ENCODE measurements around the gene MGARP.
A peak's percentile ranks its signal among the peaks of the same experiment; 100 is the strongest.
"Not testable (repeated sequence)": the region's sequence is repeated elsewhere in the genome, so short reads cannot be mapped to it uniquely, and the experiment has no call there.

The MGARP gene

DNA sequence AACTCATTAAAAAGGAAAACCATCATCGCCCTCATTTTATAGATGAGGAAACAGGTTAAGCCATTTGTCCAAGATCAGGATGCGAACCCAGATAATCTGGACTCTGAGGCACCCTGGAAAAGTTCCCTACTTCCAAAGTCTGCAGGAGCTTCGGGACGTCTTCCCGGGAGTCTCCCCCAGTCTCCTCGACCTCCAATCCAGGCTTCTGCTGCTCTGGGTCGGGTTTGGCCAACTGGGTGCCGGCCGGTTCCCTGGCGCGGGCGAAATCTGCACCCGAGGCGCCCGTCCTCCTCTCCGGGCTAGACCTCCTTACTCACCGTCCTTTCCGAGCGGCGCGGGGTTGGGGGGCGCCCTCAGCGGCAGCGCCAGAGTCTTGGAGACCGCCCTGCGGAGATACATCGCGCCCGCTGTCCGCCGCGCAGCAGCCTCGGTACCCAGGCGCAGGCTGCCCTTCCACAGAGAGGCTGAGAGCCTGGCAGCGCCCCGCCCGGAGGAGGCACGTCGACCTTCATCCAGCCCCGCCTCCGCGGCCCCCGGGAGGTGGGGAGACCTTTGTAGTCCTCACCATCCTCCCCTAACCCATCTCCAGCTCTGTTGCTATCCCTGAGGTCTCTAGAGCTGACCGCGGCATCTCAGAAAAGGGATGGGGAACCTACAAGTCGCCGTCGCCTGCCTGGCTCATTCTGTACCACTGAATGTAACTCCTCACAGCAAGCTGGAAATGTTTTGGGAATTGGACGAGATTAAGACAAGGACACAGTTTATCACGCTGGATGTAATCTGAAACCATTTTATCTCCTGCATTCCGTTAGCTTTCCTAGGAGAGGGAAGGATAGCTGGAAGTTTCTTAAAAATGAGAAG, at the start of gene MGARP:
Gene MGARP, minus strand, starts transcription at position 466 of the 861 bp plus-strand sequence. Its CDS starts 67 bp downstream, at position 399.
- no peaks in the 10 kb centered on the region for H3K4me1 ChIP-seq (ENCODE audit: control insufficient read depth, insufficient read depth, low read length)
- no peaks in the 10 kb centered on the region for H3K36me3 ChIP-seq (ENCODE audit: control insufficient read depth, insufficient read depth, low read length)
- H3K9me3 ChIP-seq (ENCODE audit: control insufficient read depth, insufficient read depth, low read length), result no peaks in the 10 kb centered on the region
- H3K9ac ChIP-seq (ENCODE audit: low read depth, low read length), result peak within 1 kb of the TSS; percentile 9
- H3K27me3 ChIP-seq (ENCODE audit: control insufficient read depth, insufficient read depth, low read length), result peaks cover 49% of the 10 kb centered on the region
- H3K4me3 ChIP-seq (ENCODE audit: low read depth, low read length), result peak within 1 kb of the TSS; percentile 64

DNA sequence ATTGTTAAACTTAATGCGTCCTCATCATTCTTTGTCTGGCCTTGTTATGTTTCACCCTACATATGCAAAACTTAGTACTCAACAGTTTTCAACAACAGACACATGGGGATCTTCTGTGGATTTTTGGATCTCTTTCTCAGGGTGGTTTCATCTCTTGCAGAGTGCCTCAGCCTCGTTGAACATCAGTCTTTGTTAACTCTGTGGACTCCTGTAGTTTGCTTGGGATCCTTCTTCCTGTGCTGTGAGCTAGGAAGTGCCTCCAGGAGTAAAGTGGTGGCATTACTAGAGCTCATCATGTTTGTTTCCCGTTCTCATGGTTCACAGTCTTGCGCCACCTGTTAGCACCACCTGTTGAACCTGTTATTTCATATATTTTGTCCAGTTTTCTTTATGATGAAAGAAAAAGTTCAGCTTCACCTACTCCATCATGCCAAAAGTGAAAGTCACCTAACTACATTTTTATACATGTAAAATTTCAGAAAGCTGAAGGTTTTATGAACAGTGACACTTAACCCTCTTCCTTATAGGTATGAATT, 49.7 kb upstream of the MGARP start:
- Histone ChIP-seq H3K4me1 (ENCODE audit: control insufficient read depth, insufficient read depth, low read length) (peaks cover 12% of the 10 kb centered on the region), H3K36me3 (ENCODE audit: control insufficient read depth, insufficient read depth, low read length) (no peaks in the 10 kb centered on the region), H3K9me3 (ENCODE audit: control insufficient read depth, insufficient read depth, low read length) (no peaks in the 10 kb centered on the region), H3K27me3 (ENCODE audit: control insufficient read depth, insufficient read depth, low read length) (no peaks in the 10 kb centered on the region), H3K4me3 (ENCODE audit: low read depth, low read length) (no peak overlapping the region), H3K9ac (ENCODE audit: low read depth, low read length) (no peak overlapping the region)

GRCh38 chr4:139324620-139325019, 44.6 kb upstream of the MGARP start:
- Histone ChIP-seq H3K4me1 (ENCODE audit: control insufficient read depth, insufficient read depth, low read length) (peaks cover 11% of the 10 kb centered on the region), H3K27me3 (ENCODE audit: control insufficient read depth, insufficient read depth, low read length) (no peaks in the 10 kb centered on the region), H3K36me3 (ENCODE audit: control insufficient read depth, insufficient read depth, low read length) (no peaks in the 10 kb centered on the region), H3K4me3 (ENCODE audit: low read depth, low read length) (no peak overlapping the region), H3K9me3 (ENCODE audit: control insufficient read depth, insufficient read depth, low read length) (no peaks in the 10 kb centered on the region), H3K9ac (ENCODE audit: low read depth, low read length) (no peak overlapping the region)

DNA sequence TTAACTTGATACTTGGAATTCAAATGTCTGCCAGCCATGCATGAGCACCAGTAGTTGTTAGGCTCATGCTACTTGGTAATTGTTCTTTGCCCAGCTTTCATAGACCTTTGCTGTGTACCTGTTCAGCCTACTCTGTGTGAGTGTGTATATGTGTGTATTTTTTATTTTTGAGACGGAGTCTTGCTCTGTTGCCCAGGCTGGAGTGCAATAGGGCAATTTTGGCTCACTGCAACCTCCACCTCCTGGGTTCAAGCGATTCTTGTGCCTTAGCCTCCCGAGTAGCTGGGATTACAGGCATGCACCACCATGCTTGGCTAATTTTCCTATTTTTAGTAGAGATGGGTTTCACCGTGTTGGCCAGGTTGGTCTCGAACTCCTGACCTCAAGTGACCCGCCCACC, 42.5 kb upstream of the MGARP start:
- H3K9ac ChIP-seq (ENCODE audit: low read depth, low read length); H3K4me1 ChIP-seq (ENCODE audit: control insufficient read depth, insufficient read depth, low read length); H3K27me3 ChIP-seq (ENCODE audit: control insufficient read depth, insufficient read depth, low read length); H3K4me3 ChIP-seq (ENCODE audit: low read depth, low read length); H3K9me3 ChIP-seq (ENCODE audit: control insufficient read depth, insufficient read depth, low read length); H3K36me3 ChIP-seq (ENCODE audit: control insufficient read depth, insufficient read depth, low read length): not testable (repeated sequence)

DNA sequence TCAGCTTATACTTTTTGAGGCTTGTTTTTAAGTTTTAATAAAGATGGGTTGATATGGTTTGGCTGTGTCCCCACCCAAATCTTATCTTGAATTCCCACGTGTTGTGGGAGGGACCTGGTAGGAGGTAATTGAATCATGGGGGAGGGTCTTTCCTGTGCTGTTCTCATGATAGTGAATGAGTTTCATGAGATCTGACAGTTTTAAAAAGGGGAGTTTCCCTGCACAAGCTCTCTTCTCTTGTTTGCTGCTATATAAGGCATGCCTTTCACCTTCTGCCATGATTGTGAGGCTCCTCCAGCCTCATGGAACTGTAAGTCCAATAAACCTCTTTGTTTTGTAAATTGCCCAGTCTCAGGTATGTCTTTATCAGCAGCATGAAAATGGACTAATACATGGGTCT, 42.0 kb upstream of the MGARP start:
- not testable (repeated sequence) for H3K9me3 ChIP-seq (ENCODE audit: control insufficient read depth, insufficient read depth, low read length); H3K9ac ChIP-seq (ENCODE audit: low read depth, low read length); H3K36me3 ChIP-seq (ENCODE audit: control insufficient read depth, insufficient read depth, low read length); H3K27me3 ChIP-seq (ENCODE audit: control insufficient read depth, insufficient read depth, low read length); H3K4me3 ChIP-seq (ENCODE audit: low read depth, low read length); H3K4me1 ChIP-seq (ENCODE audit: control insufficient read depth, insufficient read depth, low read length)

GRCh38 chr4:139319571-139319970, 39.5 kb upstream of the MGARP start:
- Histone ChIP-seq H3K4me3 (ENCODE audit: low read depth, low read length) (no peak overlapping the region), H3K9me3 (ENCODE audit: control insufficient read depth, insufficient read depth, low read length) (no peaks in the 10 kb centered on the region), H3K9ac (ENCODE audit: low read depth, low read length) (no peak overlapping the region), H3K36me3 (ENCODE audit: control insufficient read depth, insufficient read depth, low read length) (no peaks in the 10 kb centered on the region), H3K27me3 (ENCODE audit: control insufficient read depth, insufficient read depth, low read length) (no peaks in the 10 kb centered on the region), H3K4me1 (ENCODE audit: control insufficient read depth, insufficient read depth, low read length) (peaks cover 10% of the 10 kb centered on the region)

- Histone ChIP-seq H3K36me3 (ENCODE audit: control insufficient read depth, insufficient read depth, low read length) (no peaks in the 10 kb centered on the region), H3K9me3 (ENCODE audit: control insufficient read depth, insufficient read depth, low read length) (no peaks in the 10 kb centered on the region), H3K9ac (ENCODE audit: low read depth, low read length) (no peak overlapping the region), H3K4me3 (ENCODE audit: low read depth, low read length) (no peak overlapping the region), H3K4me1 (ENCODE audit: control insufficient read depth, insufficient read depth, low read length) (peaks cover 11% of the 10 kb centered on the region), H3K27me3 (ENCODE audit: control insufficient read depth, insufficient read depth, low read length) (no peaks in the 10 kb centered on the region)
These were observed 37.6 kb upstream of the MGARP start for GRCh38 chr4:139317635-139318034.

DNA sequence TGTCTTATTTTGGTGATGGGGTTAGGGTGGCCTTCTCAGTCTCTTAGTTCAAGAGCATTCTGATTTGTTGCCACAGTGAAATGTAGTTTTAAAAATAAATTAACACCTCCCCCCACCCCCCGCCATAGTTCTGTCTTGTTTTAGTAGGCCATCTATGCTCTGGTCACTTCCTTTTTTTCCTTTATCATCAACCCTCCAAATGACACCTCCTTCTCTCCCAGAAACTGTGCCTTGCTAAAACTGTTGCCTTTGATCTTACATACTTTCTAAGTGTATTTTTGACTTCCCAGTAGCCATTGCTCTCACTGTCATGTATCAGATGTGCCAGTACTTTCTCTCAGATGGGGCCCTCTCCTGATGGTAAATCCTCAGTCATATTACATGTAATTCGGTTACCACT, 36.7 kb upstream of the MGARP start:
- Histone ChIP-seq H3K4me3 (ENCODE audit: low read depth, low read length) (no peak overlapping the region), H3K9ac (ENCODE audit: low read depth, low read length) (no peak overlapping the region), H3K4me1 (ENCODE audit: control insufficient read depth, insufficient read depth, low read length) (peaks cover 11% of the 10 kb centered on the region), H3K36me3 (ENCODE audit: control insufficient read depth, insufficient read depth, low read length) (no peaks in the 10 kb centered on the region), H3K9me3 (ENCODE audit: control insufficient read depth, insufficient read depth, low read length) (no peaks in the 10 kb centered on the region), H3K27me3 (ENCODE audit: control insufficient read depth, insufficient read depth, low read length) (no peaks in the 10 kb centered on the region)

- Histone ChIP-seq H3K36me3 (ENCODE audit: control insufficient read depth, insufficient read depth, low read length) (no peaks in the 10 kb centered on the region), H3K4me3 (ENCODE audit: low read depth, low read length) (no peak overlapping the region), H3K9ac (ENCODE audit: low read depth, low read length) (no peak overlapping the region), H3K4me1 (ENCODE audit: control insufficient read depth, insufficient read depth, low read length) (peaks cover 11% of the 10 kb centered on the region), H3K9me3 (ENCODE audit: control insufficient read depth, insufficient read depth, low read length) (no peaks in the 10 kb centered on the region), H3K27me3 (ENCODE audit: control insufficient read depth, insufficient read depth, low read length) (no peaks in the 10 kb centered on the region)
These were observed 35.2 kb upstream of the MGARP start for GRCh38 chr4:139315221-139315675.

DNA sequence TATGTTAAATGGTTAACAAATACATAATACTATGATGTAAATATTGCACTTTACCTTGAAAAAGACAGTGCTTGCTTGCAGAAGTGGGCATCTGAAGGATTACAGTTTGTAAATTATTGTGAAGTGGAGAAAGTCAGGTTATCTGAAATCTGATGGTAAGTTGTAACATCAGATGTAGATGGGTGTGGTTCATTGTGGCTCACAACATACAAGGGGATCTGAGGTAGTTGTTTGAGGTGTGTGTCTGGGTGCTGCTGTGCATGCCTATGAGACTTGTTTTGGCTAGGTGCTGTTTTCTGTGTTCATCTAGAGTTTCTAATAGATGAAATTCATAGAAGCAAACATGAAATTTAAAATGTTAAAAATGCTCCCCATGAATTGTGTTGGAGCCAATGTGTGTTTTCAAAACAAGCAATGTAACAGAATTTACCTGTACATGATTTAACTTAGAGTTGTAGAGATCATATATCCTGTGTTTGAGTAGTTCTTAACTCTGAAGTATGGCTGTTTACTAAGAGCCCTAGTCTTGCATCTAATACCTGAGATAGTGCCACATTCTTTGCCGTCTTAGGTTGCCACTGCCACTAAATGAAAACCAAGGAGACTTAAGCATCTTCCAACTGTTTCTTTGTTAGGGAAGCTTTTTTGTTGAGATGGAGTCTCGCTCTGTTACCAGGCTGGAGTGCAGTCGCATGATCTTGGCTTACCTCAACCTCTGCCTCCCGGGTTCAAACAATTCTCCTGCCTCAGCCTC, 34.2 kb upstream of the MGARP start:
- no peaks in the 10 kb centered on the region for H3K27me3 ChIP-seq (ENCODE audit: control insufficient read depth, insufficient read depth, low read length)
- H3K9me3 ChIP-seq (ENCODE audit: control insufficient read depth, insufficient read depth, low read length), result no peaks in the 10 kb centered on the region
- H3K9ac ChIP-seq (ENCODE audit: low read depth, low read length), result no peak overlapping the region
- no peak overlapping the region for H3K4me3 ChIP-seq (ENCODE audit: low read depth, low read length)
- H3K36me3 ChIP-seq (ENCODE audit: control insufficient read depth, insufficient read depth, low read length), result no peaks in the 10 kb centered on the region
- H3K4me1 ChIP-seq (ENCODE audit: control insufficient read depth, insufficient read depth, low read length), result peaks cover 11% of the 10 kb centered on the region

DNA sequence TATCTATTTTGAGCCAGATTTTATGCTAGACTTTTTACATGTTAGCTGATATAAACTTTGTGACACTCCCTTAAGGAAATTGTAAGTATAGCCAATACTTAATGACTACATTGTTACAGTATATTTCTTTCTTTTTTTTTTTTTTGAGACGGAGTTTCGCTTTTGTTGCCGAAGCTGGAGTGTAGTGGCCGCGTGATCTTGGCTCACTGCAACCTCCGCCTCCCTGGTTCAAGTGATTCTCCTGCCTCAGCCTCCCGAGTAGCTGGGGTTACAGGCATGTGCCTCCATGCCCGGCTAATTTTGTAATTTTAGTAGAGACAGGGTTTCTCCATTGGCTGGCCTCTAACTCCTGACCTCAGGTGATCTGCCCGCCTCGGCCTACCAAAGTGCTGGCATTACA, 33.4 kb upstream of the MGARP start:
- not testable (repeated sequence) for H3K9ac ChIP-seq (ENCODE audit: low read depth, low read length); H3K4me3 ChIP-seq (ENCODE audit: low read depth, low read length); H3K9me3 ChIP-seq (ENCODE audit: control insufficient read depth, insufficient read depth, low read length); H3K36me3 ChIP-seq (ENCODE audit: control insufficient read depth, insufficient read depth, low read length); H3K27me3 ChIP-seq (ENCODE audit: control insufficient read depth, insufficient read depth, low read length)
- H3K4me1 ChIP-seq (ENCODE audit: control insufficient read depth, insufficient read depth, low read length), result peaks cover 11% of the 10 kb centered on the region

Measured in iPS-15b (cell line).